Gastroesophageal sphincter (tissue), 4 donors: Measurements from ENCODE around the gene PIK3C3. TPM values are rescaled to one million over a fixed set of nuclear protein-coding genes. Genes with fewer than 3 reads are reported as not detected.

ENCODE experiments used
- ATAC-seq: fragments of 150-250 bp; one replicate; pipeline ENCODE4 v1.9.1; 2016; ENCODE audit warnings: mild to moderate bottlenecking, moderate library complexity
- H3K27ac ChIP-seq, 4 donors: fragments of 200-600 bp; sonication (generic) in 3 of 4; 1 replicate in 3 of 4; 2 replicates in 1 of 4; pipeline ENCODE4 v1.5.1; 2016 to 2019
- H3K27me3 ChIP-seq: fragments of 200-600 bp; sonication (generic); one replicate; pipeline ENCODE4 v1.5.1; 2019
- H3K36me3 ChIP-seq, 2 donors: fragments of 200-600 bp; sonication (generic); one replicate each; pipeline ENCODE4 v1.5.1; 2019; ENCODE audit warnings: control low read depth in 1 of 2
- H3K4me1 ChIP-seq, 3 donors: fragments of 200-600 bp; sonication (generic); 1 replicate in 2 of 3; 2 replicates in 1 of 3; pipeline ENCODE4 v1.5.1; 2016 to 2019; ENCODE audit warnings: control low read depth in 2 of 3
- H3K4me3 ChIP-seq, 2 donors: fragments of 200-600 bp; sonication (generic); one replicate each; pipeline ENCODE4 v1.5.1; 2019; ENCODE audit warnings: mild to moderate bottlenecking in 1 of 2, moderate library complexity in 1 of 2
- H3K9me3 ChIP-seq, 3 donors: fragments of 200-600 bp; sonication (generic); one replicate each; pipeline ENCODE4 v1.5.1; 2017 to 2019; ENCODE audit warnings: control low read depth in 2 of 3
- CTCF ChIP-seq, 4 experiments: fragments of 200-600 bp in 2 of 4; fragments of 450-650 bp in 2 of 4; sonication (generic) in 1 of 4; IDR thresholded peaks; one replicate each; pipeline ENCODE4 v1.5.1; 2017 to 2019; ENCODE audit warnings: antibody characterized with exemption in 4 of 4, mild to moderate bottlenecking in 2 of 4, moderate library complexity in 2 of 4
- EP300 ChIP-seq: sonication (generic); formaldehyde crosslinking; IDR thresholded peaks from one replicate; pipeline ENCODE4 v1.6.1; 2017; ENCODE audit warnings: antibody characterized with exemption, mild to moderate bottlenecking
- POLR2A ChIP-seq, 2 donors: fragments of 450-650 bp; IDR thresholded peaks; one replicate each; pipeline ENCODE4 v1.6.1; 2017; ENCODE audit warnings: antibody characterized with exemption in 2 of 2, mild to moderate bottlenecking in 2 of 2, moderate library complexity in 1 of 2
- POLR2AphosphoS5 ChIP-seq: sonication (generic); formaldehyde crosslinking; IDR thresholded peaks from one replicate; pipeline ENCODE4 v1.6.1; 2017; ENCODE audit warnings: antibody characterized with exemption
- whole genome bisulfite sequencing, 2 donors: methylation state at CpG; one replicate each; pipeline ENCODE4 v1.1.5; 2018; ENCODE audit warnings: low coverage in 1 of 2; 5-methylcytosine and 5-hydroxymethylcytosine counted together
- total RNA-seq, 4 donors: library from RNA; depleted of rRNA; stranded (reverse); fragments of >200 nt; gene quantifications; one replicate each; pipeline ENCODE4 v1.1.0, GENCODE V29; 2016

PIK3C3 gene
- total RNA-seq, 4 donors from 2014 or later, result 34.2 to 55.6 (median 40.9) TPM

GRCh38 chr18:42114310-42114943 lies 159.4 kb downstream of the PIK3C3 start:
- TF ChIP-seq CTCF (IDR thresholded peaks at IDR 0.05), result peak; percentile 80 to 92 (median 83)
- no peak for TF ChIP-seq POLR2A (IDR thresholded peaks at IDR 0.05)
- no peak for TF ChIP-seq POLR2AphosphoS5
- TF ChIP-seq EP300, result no peak
- 12 to 19% methylated on average over 7 of the region's 7 CpGs for WGBS, 2 donors
- peak; percentile 74 for ATAC-seq
- Histone ChIP-seq H3K9me3 (no peaks in the 10 kb centered on the region), H3K4me3 (no peak overlapping the region), H3K27ac (peak overlapping the region in 2 of 4 donors; percentile 4 to 11), H3K4me1 (peaks cover 0 to 7% (median 5%) of the 10 kb centered on the region in 3 donors), H3K36me3 (no peaks in the 10 kb centered on the region), H3K27me3 (no peaks in the 10 kb centered on the region)

GRCh38 chr18:42126586-42126985 lies 171.6 kb downstream of the PIK3C3 start:
- TF ChIP-seq CTCF (IDR thresholded peaks at IDR 0.05), result no peak
- TF ChIP-seq POLR2AphosphoS5, result no peak
- TF ChIP-seq EP300, result no peak
- no peak for TF ChIP-seq POLR2A (IDR thresholded peaks at IDR 0.05)
- 80 to 100% methylated on average over 1 of the region's 1 CpG for WGBS, 2 donors
- Histone ChIP-seq H3K9me3 (no peaks in the 10 kb centered on the region), H3K4me3 (no peak overlapping the region), H3K36me3 (no peaks in the 10 kb centered on the region), H3K27me3 (peaks cover 3% of the 10 kb centered on the region), H3K4me1 (no peaks in the 10 kb centered on the region), H3K27ac (no peak overlapping the region)
- no peak for ATAC-seq

- 55 to 89% methylated on average over 4 to 7 of the region's 12 CpGs for WGBS, 2 donors
- no peak overlapping the region for H3K27ac ChIP-seq
- H3K27me3 ChIP-seq, result no peaks in the 10 kb centered on the region
- ATAC-seq, result no peak
- H3K9me3 ChIP-seq, result no peaks in the 10 kb centered on the region
- no peak for TF ChIP-seq POLR2AphosphoS5
- TF ChIP-seq EP300, result no peak
- TF ChIP-seq POLR2A (IDR thresholded peaks at IDR 0.05), result no peak
- TF ChIP-seq CTCF (IDR thresholded peaks at IDR 0.05), result no peak
- no peaks in the 10 kb centered on the region for H3K4me1 ChIP-seq
- H3K36me3 ChIP-seq, result no peaks in the 10 kb centered on the region
- no peak overlapping the region for H3K4me3 ChIP-seq
Measured at GRCh38 chr18:42131066-42131929, 176.3 kb downstream of the PIK3C3 start.

- H3K27me3 ChIP-seq, result no peaks in the 10 kb centered on the region
- H3K4me3 ChIP-seq, result no peak overlapping the region
- TF ChIP-seq EP300 (no peak), POLR2AphosphoS5 (no peak), CTCF (IDR thresholded peaks at IDR 0.05) (no peak), POLR2A (IDR thresholded peaks at IDR 0.05) (no peak)
- no peaks in the 10 kb centered on the region for H3K36me3 ChIP-seq
- ATAC-seq, result no peak
- H3K9me3 ChIP-seq, result no peaks in the 10 kb centered on the region
- 23% methylated on average over 2 of the region's 2 CpGs; no CpG with 5 or more reads in 1 of the 2 donors for WGBS, 2 donors
- no peak overlapping the region for H3K27ac ChIP-seq
- H3K4me1 ChIP-seq, result no peaks in the 10 kb centered on the region
Measured at GRCh38 chr18:42131930-42132244, 176.9 kb downstream of the PIK3C3 start.
